ENCODE results near the gene EFHD2.

EFHD2 gene

DNA sequence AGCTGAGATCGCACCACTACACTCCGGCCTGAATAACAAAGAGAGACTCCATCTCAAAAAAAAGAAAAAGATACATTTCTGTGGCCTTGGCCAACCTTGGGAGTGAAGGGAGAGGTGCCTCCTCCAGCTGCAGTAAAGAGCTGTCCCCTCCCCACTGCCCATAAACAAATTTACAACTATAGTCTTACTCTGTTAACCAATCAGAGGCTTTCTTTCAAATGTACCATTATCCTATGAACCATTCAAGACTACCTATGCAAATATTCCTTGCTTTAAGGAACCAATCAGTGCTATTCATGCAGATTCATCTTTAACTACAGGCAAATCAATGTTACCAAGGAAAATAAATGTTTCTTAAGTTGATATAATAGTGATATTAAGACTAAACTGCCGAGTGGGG lies 67.2 kb downstream of the EFHD2 start:
- no peak for TF ChIP-seq CTCF (IDR thresholded peaks at IDR 0.05; ENCODE audit: borderline replicate concordance, insufficient read depth, low read depth, low read length)
- no peak overlapping the region for H3K4me3 ChIP-seq (ENCODE audit: low read depth, low read length)

GRCh38 chr1:15477646-15478212 lies 68.0 kb downstream of the EFHD2 start:
- H3K4me3 ChIP-seq (ENCODE audit: low read depth, low read length): no peak overlapping the region
- no peak for TF ChIP-seq CTCF (IDR thresholded peaks at IDR 0.05; ENCODE audit: borderline replicate concordance, insufficient read depth, low read depth, low read length)
